SK-N-SH (cell line): ENCODE data around the gene C14orf93. TPM values are rescaled to one million over a fixed set of nuclear protein-coding genes. Genes with fewer than 3 reads are reported as not detected.
"Not testable (repeated sequence)": the region's sequence is repeated elsewhere in the genome, so short reads cannot be mapped to it uniquely, and the experiment has no call there.

ENCODE experiments used
- CTCF ChIA-PET: fragments of 300-600, 350-600 bp; formaldehyde crosslinking; extraction: SDS; loops from one replicate; lab custom pipeline; 2021; lab: Yijun Ruan, JAX
- POLR2A ChIA-PET: fragments of 350-600 bp; sonication (Branson Sonifier 250); formaldehyde crosslinking; extraction: SDS; loops from one replicate; lab custom pipeline; 2020; ENCODE audit warnings: antibody characterized with exemption, inconsistent platforms; lab: Yijun Ruan, JAX
- DNase-seq: peaks from one replicate; pipeline ENCODE4 v3.0.0; 2012
- H2AFZ ChIP-seq: fragments of 200-600 bp; sonication (generic); 2 replicates; pipeline ENCODE4 v1.8.1; 2016; ENCODE audit warnings: antibody characterized with exemption, mild to moderate bottlenecking, low read depth
- H3F3A ChIP-seq: fragments of 200-600 bp; sonication (generic); replicated peaks from 2 replicates; pipeline ENCODE3; 2016; ENCODE audit warnings: antibody characterized with exemption, mild to moderate bottlenecking; ENCODE audit not compliant: insufficient read depth
- H3K27ac ChIP-seq, 2 experiments: fragments of 200-500 bp in 1 of 2; fragments of 200-600 bp in 1 of 2; sonication (Bioruptor generic) in 1 of 2; sonication (generic), shearing (Covaris generic) in 1 of 2; 2 replicates each; pipeline versions ENCODE4 v1.5.1 to v1.6.1; 2014 to 2016; ENCODE audit warnings: low read depth in 2 of 2, inconsistent platforms in 1 of 2, low read length in 1 of 2, mild to moderate bottlenecking in 1 of 2, mixed read lengths in 1 of 2
- H3K27me3 ChIP-seq: fragments of 200-600 bp; sonication (generic), shearing (Covaris generic); 2 replicates; pipeline ENCODE4 v1.6.1; 2016; ENCODE audit warnings: mixed run types; ENCODE audit not compliant: insufficient read depth
- H3K36me3 ChIP-seq, 2 experiments: fragments of 200-500 bp in 1 of 2; fragments of 200-600 bp in 1 of 2; sonication (Bioruptor generic) in 1 of 2; sonication (generic) in 1 of 2; replicated peaks in 1 of 2; 2 replicates each; pipeline versions ENCODE3 to v1.5.1; 2014 to 2016; ENCODE audit warnings: low read length in 1 of 2, mild to moderate bottlenecking in 1 of 2; ENCODE audit not compliant: insufficient read depth in 2 of 2, control insufficient read depth in 1 of 2
- H3K4me1 ChIP-seq, 2 experiments: fragments of 200-500 bp in 1 of 2; fragments of 200-600 bp in 1 of 2; sonication (Bioruptor generic) in 1 of 2; sonication (generic), shearing (Covaris generic) in 1 of 2; 2 replicates each; pipeline versions ENCODE4 v1.5.1 to v1.6.1; 2014 to 2016; ENCODE audit warnings: low read depth in 1 of 2, low read length in 1 of 2, mixed run types in 1 of 2; ENCODE audit not compliant: insufficient read depth in 2 of 2, control insufficient read depth in 1 of 2
- H3K4me2 ChIP-seq: fragments of 200-600 bp; sonication (generic), shearing (Covaris generic); 2 replicates; pipeline ENCODE4 v1.6.1; 2017; ENCODE audit warnings: mixed run types
- H3K4me3 ChIP-seq, 2 experiments: fragments of 200-500 bp in 1 of 2; fragments of 200-600 bp in 1 of 2; sonication (Bioruptor generic) in 1 of 2; sonication (generic), shearing (Covaris generic) in 1 of 2; 2 replicates each; pipeline versions ENCODE4 v1.5.1 to v1.8.1; 2014 to 2016; ENCODE audit warnings: low read depth in 2 of 2, inconsistent platforms in 1 of 2, low read length in 1 of 2, mild to moderate bottlenecking in 1 of 2, mixed read lengths in 1 of 2, moderate library complexity in 1 of 2
- H3K79me2 ChIP-seq: fragments of 200-600 bp; sonication (generic); 2 replicates; pipeline ENCODE4 v1.8.1; 2017; ENCODE audit warnings: mild to moderate bottlenecking; ENCODE audit not compliant: insufficient read depth
- H3K9ac ChIP-seq: fragments of 200-600 bp; sonication (generic); 2 replicates; pipeline ENCODE4 v1.6.1; 2017; ENCODE audit warnings: mixed run types
- H3K9me2 ChIP-seq: fragments of 200-600 bp; sonication (generic); 2 replicates; pipeline ENCODE4 v1.6.1; 2017; ENCODE audit warnings: mixed run types
- H3K9me3 ChIP-seq: fragments of 200-600 bp; sonication (generic); 2 replicates; pipeline ENCODE4 v1.6.1; 2017; ENCODE audit warnings: mixed run types, mild to moderate bottlenecking, moderate library complexity
- H4K20me1 ChIP-seq: fragments of 200-600 bp; sonication (generic); 2 replicates; pipeline ENCODE4 v1.6.1; 2017; ENCODE audit warnings: mild to moderate bottlenecking, mixed run types; ENCODE audit not compliant: insufficient read depth
- FOSL2 ChIP-seq: IDR thresholded peaks from 2 replicates; pipeline ENCODE4 v1.4.0; 2012; ENCODE audit warnings: low read depth, mild to moderate bottlenecking, moderate library complexity, borderline replicate concordance
- GATA2 ChIP-seq: sonication (generic); formaldehyde crosslinking; IDR thresholded peaks from 2 replicates; pipeline ENCODE4 v1.5.0; 2020; ENCODE audit warnings: mild to moderate bottlenecking, missing genetic modification reagents
- NFIC ChIP-seq: IDR thresholded peaks from 2 replicates; pipeline ENCODE4 v1.4.0; 2012; ENCODE audit warnings: borderline replicate concordance
- SIN3A ChIP-seq: IDR thresholded peaks from 2 replicates; pipeline ENCODE4 v1.6.1; 2012; ENCODE audit warnings: low read depth, mild to moderate bottlenecking, low read length, moderate library complexity, borderline replicate concordance
- YY1 ChIP-seq: IDR thresholded peaks from 2 replicates; pipeline ENCODE4 v1.4.0; 2012; ENCODE audit warnings: low read depth, mild to moderate bottlenecking
- WGBS: methylation state at CpG from one replicate; pipeline ENCODE4 v1.1.6; 2017; ENCODE audit warnings: low lambda C conversion rate; 5-methylcytosine and 5-hydroxymethylcytosine counted together
- polyA plus RNA-seq, 3 experiments: library from polyadenylated mRNA; depleted of rRNA; stranded (reverse); fragments of >200 nt; gene quantifications; 2 replicates each; pipeline ENCODE4 v1.2.3, GENCODE V29; 2012
- TF ChIP-seq, protein P1 (sequence below): IDR thresholded peaks from 2 replicates; pipeline ENCODE4 v1.4.0; 2012; ENCODE audit warnings: low read depth, borderline replicate concordance
- TF ChIP-seq, protein P2 (sequence below): IDR thresholded peaks from 2 replicates; pipeline ENCODE4 v1.4.0; 2012; ENCODE audit warnings: low read depth

C14orf93 gene
- polyA plus RNA-seq, 1 of the 3 experiments (the other 2 are of a cell fraction): 9.1 TPM

DNA sequence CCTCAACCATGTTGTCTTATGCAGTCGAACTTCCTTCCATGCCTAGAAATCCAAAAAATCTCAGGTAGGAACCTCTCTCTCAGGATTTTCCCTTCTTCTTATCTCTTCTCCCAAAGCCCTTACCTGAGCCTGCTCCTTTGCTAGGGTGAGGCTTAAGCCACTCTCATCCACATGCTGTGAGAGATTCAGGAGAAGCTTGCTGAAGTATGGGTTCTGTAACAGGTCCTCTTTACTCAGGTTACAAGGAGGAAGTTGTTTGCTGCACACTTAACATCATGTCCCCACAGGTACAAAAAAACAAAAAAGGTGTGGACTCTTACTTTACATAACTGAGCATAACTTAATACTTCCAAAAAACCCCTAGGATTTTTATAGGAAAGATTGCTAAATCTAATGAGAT is 57.5 kb downstream of the C14orf93 start (continued):
- TF ChIP-seq SIN3A: no peak
- TF ChIP-seq NFIC: no peak
- TF ChIP-seq, protein P1, sequence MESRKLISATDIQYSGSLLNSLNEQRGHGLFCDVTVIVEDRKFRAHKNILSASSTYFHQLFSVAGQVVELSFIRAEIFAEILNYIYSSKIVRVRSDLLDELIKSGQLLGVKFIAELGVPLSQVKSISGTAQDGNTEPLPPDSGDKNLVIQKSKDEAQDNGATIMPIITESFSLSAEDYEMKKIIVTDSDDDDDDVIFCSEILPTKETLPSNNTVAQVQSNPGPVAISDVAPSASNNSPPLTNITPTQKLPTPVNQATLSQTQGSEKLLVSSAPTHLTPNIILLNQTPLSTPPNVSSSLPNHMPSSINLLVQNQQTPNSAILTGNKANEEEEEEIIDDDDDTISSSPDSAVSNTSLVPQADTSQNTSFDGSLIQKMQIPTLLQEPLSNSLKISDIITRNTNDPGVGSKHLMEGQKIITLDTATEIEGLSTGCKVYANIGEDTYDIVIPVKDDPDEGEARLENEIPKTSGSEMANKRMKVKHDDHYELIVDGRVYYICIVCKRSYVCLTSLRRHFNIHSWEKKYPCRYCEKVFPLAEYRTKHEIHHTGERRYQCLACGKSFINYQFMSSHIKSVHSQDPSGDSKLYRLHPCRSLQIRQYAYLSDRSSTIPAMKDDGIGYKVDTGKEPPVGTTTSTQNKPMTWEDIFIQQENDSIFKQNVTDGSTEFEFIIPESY: no peak

DNA sequence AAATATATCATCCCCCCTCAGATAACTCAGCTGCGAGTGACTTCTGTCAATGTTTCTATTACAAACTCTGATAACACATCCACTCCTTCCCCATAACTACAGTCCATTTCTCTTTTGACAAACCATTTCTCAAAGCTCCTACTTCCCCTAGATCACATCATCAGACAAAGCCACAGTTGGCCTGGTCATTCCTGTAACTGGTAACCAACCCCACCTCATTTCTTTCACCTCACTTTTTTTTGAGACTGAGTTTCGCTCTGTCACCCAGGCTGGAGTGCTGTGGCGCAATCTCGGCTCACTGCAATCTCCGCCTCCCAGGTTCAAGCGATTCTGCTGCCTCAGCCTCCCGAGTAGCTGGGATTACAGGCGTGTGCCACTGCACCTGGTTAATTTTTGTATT is 58.1 kb downstream of the C14orf93 start:
- H3K9me3 ChIP-seq, H3K79me2 ChIP-seq, H3K4me3 ChIP-seq, H4K20me1 ChIP-seq, H3K27ac ChIP-seq, H3K4me1 ChIP-seq, H2AFZ ChIP-seq, DNase-seq, H3K27me3 ChIP-seq, H3K4me2 ChIP-seq, POLR2A ChIA-PET, H3K9ac ChIP-seq, H3K9me2 ChIP-seq: not testable (repeated sequence)
- peaks cover 15% of the 10 kb centered on the region for H3F3A ChIP-seq
- CTCF ChIA-PET: interaction anchor here (1.4 to 1.8 kb wide), 5 partner anchors 11 to 117 kb away, joined by 3 to 6 read pairs (median 4); partner anchors contain the start of gene CDH24
- WGBS: 93% methylated on average over 8 of the region's 8 CpGs
- peaks cover 15 to 22% of the 10 kb centered on the region in 2 experiments for H3K36me3 ChIP-seq

DNA sequence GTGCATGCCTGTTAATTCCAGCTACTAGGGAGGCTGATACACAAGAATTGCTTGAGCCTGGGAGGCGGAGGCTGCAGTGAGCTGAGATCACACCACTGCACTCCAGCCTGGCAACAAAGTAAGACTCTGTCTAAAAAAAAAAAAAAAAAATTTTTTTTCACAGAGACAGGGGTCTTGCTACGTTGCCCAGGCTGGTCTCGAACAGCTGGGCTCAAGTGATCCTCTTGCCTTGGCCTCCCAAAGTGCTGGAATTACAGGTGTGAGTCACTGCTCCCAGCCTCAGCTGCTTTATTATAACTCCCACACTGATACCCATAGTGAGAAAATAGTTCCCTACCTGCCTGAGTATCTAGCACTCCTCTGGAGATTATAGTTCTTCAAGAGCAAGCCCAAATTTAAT is 64.3 kb downstream of the C14orf93 start:
- H3K27ac ChIP-seq: no peak overlapping the region
- no peak overlapping the region for H3K4me3 ChIP-seq
- TF ChIP-seq, protein P1: no peak
- TF ChIP-seq GATA2 (CRISPR knock-in tag): no peak
- TF ChIP-seq YY1: no peak
- TF ChIP-seq, protein P2, sequence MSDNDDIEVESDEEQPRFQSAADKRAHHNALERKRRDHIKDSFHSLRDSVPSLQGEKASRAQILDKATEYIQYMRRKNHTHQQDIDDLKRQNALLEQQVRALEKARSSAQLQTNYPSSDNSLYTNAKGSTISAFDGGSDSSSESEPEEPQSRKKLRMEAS: no peak
- no peak for TF ChIP-seq FOSL2
- peaks cover 12 to 14% of the 10 kb centered on the region in 2 experiments for H3K36me3 ChIP-seq
- no peaks in the 10 kb centered on the region for H3K9me2 ChIP-seq
- no peaks in the 10 kb centered on the region for H3K27me3 ChIP-seq
- H3K79me2 ChIP-seq: no peaks in the 10 kb centered on the region
- POLR2A ChIA-PET: interaction anchor here (2.7 kb wide), 1 partner anchor 11 kb away, joined by 8 read pairs; the partner anchor contains the start of gene HAUS4
- no peak overlapping the region for H3K9ac ChIP-seq
- no peaks in the 10 kb centered on the region for H4K20me1 ChIP-seq
- no peaks in the 10 kb centered on the region for H3K4me1 ChIP-seq
- H3F3A ChIP-seq: no peaks in the 10 kb centered on the region
- CTCF ChIA-PET: interaction anchor here (1.1 to 2.4 kb wide), 5 partner anchors 11 to 149 kb away, joined by 3 to 11 read pairs (median 5); partner anchors contain the start of genes ACIN1, C14orf119 and HAUS4
- no peaks in the 10 kb centered on the region for H3K9me3 ChIP-seq
- 82% methylated on average over 2 of the region's 3 CpGs for WGBS
- no peak for DNase-seq
- H2AFZ ChIP-seq: no peak overlapping the region
- no peak overlapping the region for H3K4me2 ChIP-seq
